HG03469 (cell line): ENCODE results near the gene ERCC6L2.

Experiments used
- ATAC-seq: cut with Tn5 transposase; IDR thresholded peaks from one replicate; pipeline ENCODE4 v1.9.1; 2021; ENCODE audit warnings: mild to moderate bottlenecking, moderate library complexity, moderate number of reproducible peaks; ENCODE audit not compliant: unreplicated experiment

ERCC6L2 gene

DNA sequence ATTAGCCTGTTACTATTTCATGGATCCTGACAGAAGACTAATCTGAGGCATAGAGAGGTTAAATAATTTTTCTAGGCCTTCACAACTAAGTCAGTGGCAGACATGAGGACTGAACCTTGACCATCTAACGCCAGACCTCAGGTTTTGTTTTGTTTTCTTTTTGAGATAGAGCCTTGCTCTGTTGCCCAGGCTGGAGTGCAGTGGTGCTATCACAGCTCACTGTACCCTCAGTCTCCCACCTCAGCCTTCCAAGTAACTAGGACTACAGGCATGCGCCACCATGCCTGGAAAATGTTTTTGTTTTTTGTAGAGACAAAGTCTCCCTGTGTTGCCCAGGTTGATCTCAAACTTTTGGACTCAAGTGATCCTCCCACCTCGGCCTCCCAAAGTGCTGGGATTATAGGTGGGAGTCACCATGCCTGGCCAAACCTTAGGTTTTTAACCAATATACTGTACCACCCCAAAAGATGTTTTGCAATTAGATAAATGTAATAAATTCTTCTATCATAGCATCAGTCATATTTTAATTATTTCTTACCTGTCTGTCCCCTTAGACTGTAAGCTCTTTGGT, 35.4 kb downstream of the ERCC6L2 start:
- no peak for ATAC-seq

DNA sequence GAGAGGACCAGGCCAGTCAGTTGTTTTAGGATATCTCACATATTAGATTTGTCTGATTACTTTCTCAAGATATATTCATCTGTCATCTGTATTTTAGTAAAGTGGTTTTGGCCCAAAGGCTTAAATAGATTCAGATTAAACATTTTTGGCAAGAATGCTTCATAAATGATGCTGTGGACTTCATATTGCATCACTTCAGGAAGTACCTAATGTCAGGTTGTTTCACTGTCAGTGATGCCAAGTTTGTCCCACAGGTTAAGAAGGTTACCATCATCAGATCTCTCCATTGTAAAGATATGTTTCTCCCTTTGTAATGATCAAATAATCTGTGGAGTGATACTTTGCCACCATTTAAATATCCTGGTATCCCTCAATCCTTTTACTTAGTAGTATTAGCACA, 37.3 kb downstream of the ERCC6L2 start:
- no peak for ATAC-seq

DNA sequence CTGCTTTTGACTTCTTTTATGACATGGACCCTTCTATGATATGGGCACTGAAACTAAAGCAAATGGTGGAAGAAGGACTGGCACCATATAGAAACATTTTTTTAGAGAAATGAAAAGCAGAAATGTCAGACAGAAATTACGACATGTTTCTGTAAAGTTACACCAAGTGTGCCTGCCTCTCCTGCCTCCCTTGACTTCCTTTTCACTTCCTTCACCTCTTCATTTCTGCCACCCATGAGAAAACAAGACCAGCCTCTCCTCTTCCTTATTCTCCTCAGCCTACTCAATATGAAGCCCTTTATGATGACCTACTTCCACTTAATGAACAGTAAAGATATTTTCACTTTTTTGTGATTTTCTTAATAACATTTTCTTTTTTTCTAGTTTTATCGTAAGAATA, 44.5 kb downstream of the ERCC6L2 start:
- ATAC-seq = no peak

DNA sequence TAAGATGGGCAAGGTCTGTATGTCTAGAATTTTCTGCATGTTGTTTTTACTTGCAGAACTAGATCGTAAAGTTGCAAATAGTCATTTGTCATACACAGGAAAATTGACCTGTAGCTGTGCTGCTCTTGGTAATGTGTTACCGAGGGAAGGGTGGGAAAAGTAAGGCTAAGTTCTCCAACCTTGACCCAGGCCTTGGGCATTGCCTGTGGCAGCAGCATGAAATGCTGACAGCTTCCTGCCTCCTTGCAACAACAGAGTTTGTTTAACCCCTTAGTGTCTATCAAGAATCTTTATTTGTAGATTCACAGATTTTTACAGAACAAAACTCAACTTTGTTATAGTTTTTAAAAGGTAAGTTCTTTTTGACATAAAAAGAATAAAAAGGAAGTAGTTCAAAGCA, 48.3 kb downstream of the ERCC6L2 start:
- ATAC-seq = no peak

DNA sequence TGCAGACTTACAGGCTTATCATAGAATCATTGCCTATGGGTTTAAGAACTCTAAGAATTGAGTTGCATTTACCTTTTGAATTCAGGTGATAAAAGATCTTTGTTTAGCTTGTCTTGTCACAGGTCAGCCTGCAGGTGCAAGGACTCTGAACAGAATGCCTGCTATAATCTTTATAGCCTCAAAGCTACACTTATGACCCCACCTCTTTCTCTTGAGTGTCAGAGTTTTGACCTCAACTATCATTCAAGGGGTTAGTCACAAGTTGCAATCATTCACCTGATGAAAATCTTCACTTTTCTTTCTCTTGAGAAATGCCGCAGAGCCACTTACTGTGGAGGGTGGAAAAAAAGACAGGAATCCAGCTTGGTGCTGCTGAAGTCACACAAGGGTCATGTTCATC, 49.5 kb downstream of the ERCC6L2 start:
- ATAC-seq = no peak

DNA sequence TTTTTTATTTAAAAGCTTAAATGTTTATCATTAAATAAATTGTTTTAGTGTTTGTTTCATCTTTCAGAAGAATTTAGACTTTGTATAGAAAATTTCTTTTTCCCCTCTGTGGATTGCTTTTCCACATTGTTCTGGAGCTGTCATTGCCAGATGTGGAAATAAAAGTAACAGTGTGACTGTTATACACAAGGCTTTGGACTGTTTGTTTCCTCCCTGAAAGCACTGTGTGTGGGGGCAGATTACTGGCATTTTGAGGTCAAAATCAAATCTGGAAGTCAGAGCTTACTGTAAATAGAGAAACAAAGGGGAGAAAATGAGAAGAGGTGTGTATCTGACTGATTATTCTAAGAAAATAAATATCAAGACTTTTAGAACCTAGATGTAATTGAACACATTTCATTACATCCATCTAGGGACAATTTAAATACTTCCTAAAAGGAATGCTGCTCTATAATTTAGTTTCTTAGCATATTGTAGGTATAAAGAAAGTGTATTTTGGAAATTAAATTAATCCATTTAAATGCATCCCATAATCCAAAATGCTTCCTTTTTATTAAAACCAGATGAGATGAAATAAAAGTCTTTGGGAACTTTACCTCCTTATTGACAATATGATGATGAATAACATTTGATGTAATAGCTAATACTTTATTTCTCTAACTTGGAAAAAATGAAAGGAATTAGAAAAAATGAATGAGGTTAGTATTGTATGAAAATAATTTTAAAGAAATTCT, 51.9 kb downstream of the ERCC6L2 start:
- ATAC-seq = no peak

DNA sequence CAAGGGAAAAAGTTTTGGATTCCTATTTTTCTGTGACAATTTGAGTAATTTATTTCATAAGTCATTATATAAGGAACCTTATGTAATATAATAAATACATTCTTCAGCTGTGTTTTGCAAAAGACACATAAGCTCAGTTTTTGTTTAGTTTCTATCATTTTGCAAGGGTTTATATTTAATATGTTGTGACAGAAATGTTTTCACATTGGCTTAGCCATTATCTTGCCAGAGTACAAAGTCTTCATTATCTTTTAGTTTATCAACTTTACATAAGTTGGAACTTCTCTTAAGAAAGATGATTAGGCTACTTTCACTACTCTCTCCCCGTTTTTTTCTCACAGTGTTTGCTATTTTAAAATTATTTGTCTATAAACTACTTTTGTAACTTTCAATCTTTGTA, 54.8 kb downstream of the ERCC6L2 start:
- ATAC-seq = no peak

DNA sequence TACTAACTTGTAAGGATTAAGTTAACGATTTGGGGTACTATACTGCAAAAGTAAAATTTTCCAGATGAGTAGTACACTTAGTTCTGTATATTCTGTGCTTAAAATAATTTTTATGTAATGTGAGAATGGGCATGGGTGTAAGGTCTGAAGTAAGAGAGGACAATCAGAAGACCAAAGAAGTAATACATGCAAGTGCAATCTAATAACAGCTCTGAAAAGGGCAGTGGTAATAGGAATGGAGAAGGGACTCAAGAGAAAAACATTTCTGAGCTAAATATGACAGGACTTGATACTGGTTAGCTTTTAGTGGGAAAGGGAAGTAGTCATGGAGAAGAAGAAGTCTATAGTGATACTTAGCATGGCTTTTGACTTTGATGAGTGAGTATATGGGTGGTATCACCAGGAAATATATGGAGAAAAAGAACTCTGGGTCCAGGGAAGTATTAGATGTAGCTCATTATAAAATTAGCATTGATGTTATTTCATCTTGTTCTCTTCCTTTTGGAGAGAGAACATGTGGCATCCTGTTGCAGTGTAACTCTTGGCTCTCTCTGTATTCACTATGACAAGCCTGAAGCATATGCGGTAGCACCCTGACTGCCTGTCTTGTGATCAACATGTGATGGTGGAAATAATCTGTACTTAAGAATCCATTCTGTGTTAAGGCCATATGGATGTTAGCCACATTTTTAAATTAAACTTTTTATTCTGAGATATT, 60.5 kb downstream of the ERCC6L2 start:
- no peak for ATAC-seq

DNA sequence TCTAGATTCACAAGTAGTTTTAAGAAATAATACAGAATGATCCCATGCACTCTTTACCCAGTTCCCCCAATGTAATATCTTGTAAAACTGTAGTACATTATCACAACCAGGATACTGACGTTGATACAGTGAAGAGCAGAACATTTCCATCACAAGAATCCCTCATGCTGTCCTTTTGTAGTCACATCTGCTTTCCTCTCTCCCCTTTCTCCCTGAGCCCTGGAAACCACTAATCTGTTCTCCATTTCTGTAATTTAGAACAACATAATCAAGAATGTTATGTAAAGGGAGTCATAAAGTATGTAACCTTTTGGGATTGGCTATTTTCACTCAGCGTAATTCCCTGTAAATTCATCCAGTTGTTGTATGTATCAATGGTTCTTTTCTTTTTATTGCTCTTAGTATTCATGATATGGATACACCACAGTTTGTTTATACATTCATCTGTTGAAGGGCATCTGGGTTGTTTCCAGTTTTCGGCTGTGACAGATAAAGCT, 61.1 kb downstream of the ERCC6L2 start:
- no peak for ATAC-seq

DNA sequence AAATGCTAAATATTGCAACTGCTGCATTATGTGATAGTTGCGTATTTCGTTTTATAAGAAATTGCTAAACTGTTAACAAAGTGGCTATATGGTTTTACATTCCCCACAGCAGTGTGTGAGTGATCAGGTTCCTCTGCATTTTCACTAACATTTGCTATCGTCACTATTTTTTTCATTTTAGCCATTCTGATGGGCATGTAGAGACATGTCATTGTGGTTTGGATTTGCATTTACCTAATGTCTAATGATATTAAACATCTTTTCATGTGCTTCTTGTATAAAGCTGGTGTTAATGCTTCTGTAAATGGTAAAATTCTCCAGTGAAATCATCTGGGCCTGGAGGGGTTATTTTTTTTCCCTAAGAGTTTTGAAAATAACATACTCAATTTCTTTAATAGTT, 61.6 kb downstream of the ERCC6L2 start:
- no peak for ATAC-seq

DNA sequence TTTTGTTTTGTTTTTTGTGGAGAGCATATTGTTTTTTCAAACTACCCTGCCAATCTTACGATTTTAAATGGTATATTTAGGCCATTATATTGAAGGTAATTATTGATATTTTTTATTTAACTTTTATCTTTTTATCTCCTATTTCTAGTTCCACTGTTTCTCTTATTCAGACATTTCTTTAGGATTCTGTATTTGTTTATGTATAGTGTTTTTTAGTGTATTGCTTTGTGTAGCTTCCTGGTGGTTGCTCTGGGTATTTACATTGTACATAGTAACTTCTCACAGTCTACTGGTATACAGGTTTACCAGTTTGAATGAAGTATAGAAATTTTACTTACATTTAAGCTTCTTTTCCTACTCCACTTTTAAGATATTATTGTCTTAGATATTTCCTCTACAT, 63.2 kb downstream of the ERCC6L2 start:
- no peak for ATAC-seq

DNA sequence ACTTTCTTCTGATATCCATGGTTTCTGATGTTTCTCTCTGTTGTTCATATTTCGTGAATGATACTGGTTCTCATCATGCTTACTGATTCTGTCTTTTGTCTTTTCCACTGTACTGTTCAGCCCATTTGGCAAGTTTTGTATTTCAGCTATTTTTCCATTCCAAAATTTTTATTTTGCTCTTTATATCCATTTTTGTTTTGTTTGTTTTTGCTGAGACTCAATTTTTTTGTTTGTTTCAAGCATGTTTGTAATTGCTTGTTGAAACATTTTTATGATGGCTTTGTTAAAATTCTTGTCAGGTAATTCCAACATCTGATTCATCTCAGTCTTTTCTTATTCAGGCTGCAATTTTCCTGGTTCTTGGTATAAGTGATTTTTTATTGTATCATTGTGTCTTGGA, 64.0 kb downstream of the ERCC6L2 start:
- ATAC-seq = no peak

DNA sequence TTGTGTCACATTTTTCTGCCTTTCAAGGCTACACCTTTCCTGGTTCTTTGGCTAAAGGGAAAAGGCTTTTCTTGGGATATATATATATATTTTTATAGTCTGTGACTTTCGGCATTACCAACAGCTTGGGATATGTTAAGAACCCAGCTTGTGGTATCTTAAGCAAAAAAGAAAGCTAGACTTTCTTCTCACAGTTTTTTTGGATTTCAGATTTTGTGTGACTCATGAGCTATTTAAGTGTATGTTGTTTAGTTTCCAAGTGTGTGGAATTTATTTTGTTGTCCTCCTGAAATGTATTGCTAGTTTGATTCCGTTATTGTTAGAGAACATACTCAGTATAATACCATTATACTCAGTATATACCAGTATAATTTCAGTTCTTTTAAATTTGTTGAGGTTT, 64.8 kb downstream of the ERCC6L2 start:
- ATAC-seq = no peak

DNA sequence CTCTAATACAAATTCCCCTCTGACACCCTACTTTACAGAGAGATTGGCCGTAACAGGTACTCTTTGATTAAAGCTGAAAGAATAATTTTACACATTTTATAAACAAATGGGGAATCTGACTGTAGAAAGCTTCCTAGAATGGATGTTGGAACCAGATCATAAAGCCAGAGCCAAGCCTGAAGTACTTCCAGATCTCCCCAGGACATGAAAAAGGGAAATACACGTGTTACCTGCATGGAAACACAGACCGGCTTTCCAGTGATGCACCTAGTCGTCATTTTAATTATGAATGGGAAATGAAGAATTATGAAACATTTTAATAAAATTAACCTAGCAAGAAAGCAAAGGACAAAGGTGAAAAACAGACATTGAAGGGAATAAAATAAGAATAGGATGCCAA, 66.5 kb downstream of the ERCC6L2 start:
- no peak for ATAC-seq

DNA sequence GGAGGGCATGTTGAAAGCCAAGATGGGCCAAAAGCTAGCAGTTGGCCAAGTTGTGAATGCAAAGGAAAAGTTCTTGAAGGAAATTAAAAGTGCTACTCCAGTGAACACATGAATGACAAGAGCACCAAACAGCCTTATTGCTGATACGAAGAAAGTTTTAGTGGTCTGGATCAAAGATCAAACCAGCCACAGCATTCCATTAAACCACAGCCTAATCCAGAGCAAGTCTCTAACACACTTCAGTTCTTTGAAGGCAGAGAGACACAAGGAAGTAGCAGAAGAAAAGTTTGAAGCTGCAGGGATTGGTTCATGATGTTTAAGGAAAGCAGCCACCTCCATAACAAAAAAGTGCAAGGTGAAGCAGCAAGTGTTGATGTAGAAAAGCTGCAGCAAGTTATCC, 71.6 kb downstream of the ERCC6L2 start:
- ATAC-seq = no peak

DNA sequence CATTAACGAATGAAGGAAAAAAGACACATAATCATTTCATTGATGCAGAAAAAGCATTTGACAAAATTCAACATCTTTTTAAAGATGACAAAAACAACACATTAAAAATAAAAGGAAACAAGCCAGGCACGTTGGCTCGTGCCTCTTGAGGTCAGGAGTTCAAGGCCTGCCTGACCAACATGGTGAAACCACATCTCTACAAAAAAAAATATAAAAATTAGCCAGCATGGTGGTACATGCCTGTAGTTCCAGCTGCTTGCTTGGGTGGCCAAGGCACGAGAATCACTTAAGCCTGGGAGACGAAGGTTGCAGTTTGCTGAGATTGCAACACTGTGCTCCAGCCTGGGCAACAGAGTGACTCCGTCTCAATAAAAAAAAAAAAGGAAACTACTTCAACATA, 77.0 kb downstream of the ERCC6L2 start:
- ATAC-seq = no peak

DNA sequence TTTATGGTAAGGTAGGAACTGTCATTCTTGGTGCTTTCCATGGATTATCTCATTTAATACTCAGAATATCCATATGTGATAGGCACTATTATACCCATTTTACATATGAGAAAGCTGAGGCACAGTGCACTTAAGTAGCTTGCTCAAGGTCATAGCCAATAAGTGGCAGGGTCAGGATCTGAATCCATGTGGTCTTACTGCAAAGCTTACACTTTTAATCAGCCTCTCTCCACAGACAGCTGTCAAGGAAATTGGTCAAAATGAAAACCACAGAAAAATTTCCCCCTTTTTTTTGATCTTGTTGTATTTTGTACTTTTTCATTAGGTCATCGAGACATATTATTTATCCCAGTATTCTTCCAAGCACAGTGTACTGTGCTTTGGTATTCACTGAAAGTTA, 78.5 kb downstream of the ERCC6L2 start:
- ATAC-seq = no peak

DNA sequence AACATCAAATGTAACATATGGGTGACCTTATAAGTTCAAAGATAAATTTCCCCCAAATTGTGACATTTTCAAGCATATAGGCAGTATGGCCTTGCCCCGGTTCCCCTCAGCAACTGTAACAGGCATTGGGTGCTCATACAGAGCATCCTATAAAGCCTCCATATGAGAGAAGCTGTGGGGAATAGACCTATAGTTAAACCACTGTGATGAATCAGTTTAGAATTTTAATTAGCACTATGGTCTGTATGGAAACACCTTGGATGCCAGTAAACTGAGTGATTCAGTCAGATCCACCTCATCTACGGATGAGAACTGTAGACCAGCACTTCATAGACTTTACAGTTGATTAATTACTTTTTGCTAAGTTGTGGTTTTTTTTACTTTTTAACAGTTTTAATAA, 79.4 kb downstream of the ERCC6L2 start:
- no peak for ATAC-seq

DNA sequence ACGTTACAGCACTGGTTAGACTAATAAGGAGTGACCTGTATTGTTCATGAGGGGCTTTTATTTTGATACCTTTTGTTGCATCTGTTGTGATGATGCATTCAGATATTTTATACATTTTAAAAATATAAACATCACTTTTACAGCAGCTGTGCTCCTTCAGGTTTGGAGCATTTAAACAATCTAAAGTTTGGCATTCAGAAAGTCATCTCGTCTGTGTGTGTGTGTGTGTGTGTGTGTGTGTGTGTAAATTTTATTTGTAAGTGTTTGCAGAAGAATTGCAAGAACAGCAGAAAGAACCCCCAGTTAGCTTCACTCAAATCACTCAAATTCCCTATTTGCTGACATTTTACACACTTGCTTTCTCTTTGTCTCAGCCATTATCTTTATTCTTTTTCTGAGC, 87.4 kb downstream of the ERCC6L2 start:
- no peak for ATAC-seq

DNA sequence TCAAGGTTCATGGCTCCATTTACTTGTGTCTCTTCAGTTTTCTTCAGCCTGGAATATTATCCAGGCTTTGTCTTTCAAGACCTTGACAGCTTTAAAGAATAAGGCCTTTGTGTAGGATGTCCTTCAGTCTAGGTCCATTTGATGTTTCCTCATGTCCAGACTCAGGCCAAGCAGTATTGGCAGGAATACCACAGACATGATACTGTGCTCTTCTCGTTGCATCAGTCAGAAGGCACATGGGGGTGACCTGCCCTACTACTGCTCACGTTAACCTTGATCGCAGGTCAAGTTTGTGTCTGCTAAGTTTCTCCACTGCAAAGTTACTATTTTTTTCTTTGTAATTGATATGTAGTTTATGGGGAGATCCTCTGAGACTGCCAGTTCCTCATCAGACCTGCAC, 88.2 kb downstream of the ERCC6L2 start:
- ATAC-seq = no peak

DNA sequence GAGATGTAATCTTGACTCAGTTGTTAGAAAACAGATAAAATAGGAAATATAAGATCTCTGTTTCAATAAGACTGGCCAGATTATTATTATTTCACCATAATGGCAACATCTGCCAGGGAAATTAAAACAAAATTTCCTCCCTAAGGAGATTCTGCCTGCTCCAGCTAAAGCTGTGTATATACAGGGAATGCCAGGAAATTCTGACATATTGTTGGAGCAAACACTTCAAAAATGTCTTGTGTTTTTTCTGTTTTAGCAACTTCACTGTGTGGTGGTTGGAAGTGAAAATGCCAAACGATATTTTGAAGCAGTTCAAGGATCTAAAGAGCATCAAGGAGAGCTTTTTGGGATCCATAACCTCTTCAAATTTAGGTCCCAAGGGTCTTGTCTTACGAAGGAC, 90.8 kb downstream of the ERCC6L2 start:
- no peak for ATAC-seq

DNA sequence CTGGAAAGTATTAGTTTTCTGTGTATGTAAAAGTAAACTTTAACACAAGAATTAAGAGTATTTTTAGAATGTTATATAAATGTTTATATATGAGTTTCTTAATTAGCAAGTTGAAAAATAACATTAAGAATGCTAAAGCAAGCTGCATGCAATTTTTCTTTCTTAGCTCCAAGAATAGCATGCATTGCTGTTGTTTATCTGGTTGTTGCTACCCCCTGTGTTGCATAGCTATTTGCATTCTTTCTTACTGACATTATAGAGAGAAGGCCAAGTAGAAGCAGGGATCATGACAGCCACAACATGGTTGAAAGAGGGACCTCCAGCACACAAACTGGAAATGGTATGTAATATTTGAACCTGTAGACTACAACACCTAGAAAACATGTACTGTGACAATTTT, 94.8 kb downstream of the ERCC6L2 start:
- no peak for ATAC-seq
